HepG2 (cell line): ENCODE results near the gene SFXN5. TPM values are rescaled to one million over a fixed set of nuclear protein-coding genes. Genes with fewer than 3 reads are reported as not detected.

Experiments used
- ATAC-seq: fragments of 200-7000 bp; cut with Tn5 transposase; 3 replicates; pipeline ENCODE4 v1.9.1; 2020; ENCODE audit warnings: mild to moderate bottlenecking, moderate library complexity
- BruUV-seq: library from RNA; stranded (reverse); fragments of 400-500 nt; replicated peaks from 2 replicates; lab custom pipeline; 2021; lab: Mats Ljungman, UMichigan
- CTCF ChIA-PET: fragments of 300-600 bp; formaldehyde crosslinking; extraction: SDS; loops from one replicate; lab custom pipeline; 2021; ENCODE audit warnings: low total read pairs, inconsistent platforms, low intra/inter-chr PET ratio; lab: Yijun Ruan, JAX
- POLR2A ChIA-PET: fragments of 350-600 bp; sonication (Branson Sonifier 250); formaldehyde crosslinking; loops from one replicate; lab custom pipeline; 2020; ENCODE audit warnings: antibody characterized with exemption, inconsistent platforms; lab: Yijun Ruan, JAX
- DNase-seq: peaks from one replicate; pipeline ENCODE4 v3.0.0-alpha.2; 2015; ENCODE audit warnings: low spot score
- FAIRE-seq: peaks from 3 replicates; lab custom pipeline; 2011; peaks lifted over from hg19 to GRCh38; lab: Jason Lieb, UNC
- H2AFZ ChIP-seq: one replicate; pipeline ENCODE4 v1.6.1; 2011; ENCODE audit warnings: low read length, inconsistent platforms
- H3K27ac ChIP-seq: fragments of 300-600 bp; 3 replicates; pipeline ENCODE4 v1.8.0; 2011; ENCODE audit warnings: mixed run types, mild to moderate bottlenecking, mixed read lengths, low read length, inconsistent platforms; ENCODE audit not compliant: insufficient read depth; ENCODE audit errors: extremely low read length
- H3K27me3 ChIP-seq, 2 experiments: fragments of 200-600 bp in 1 of 2; 2 replicates in 1 of 2; 3 replicates in 1 of 2; pipeline versions ENCODE4 v1.6.0 to v1.8.0; 2011; ENCODE audit warnings: low read length in 2 of 2, mild to moderate bottlenecking in 2 of 2, moderate library complexity in 2 of 2, inconsistent platforms in 1 of 2; ENCODE audit not compliant: insufficient read depth in 2 of 2, control insufficient read depth in 1 of 2
- H3K36me3 ChIP-seq, 2 experiments: fragments of 200-600 bp in 1 of 2; replicated peaks in 1 of 2; 2 replicates in 1 of 2; 3 replicates in 1 of 2; pipeline versions ENCODE4 v1.5.1 to v1.8.0; 2011; ENCODE audit warnings: low read length in 2 of 2, inconsistent platforms in 1 of 2; ENCODE audit not compliant: insufficient read depth in 2 of 2, control insufficient read depth in 1 of 2
- H3K4me1 ChIP-seq: 2 replicates; pipeline ENCODE4 v1.5.1; 2012; ENCODE audit warnings: low read length, inconsistent platforms; ENCODE audit not compliant: insufficient read depth
- H3K4me2 ChIP-seq: 2 replicates; pipeline ENCODE4 v1.6.0; 2011; ENCODE audit warnings: low read depth, low read length, inconsistent platforms
- H3K4me3 ChIP-seq, 3 experiments: fragments of 200-600 bp in 1 of 3; sonication (generic), shearing (Covaris generic) in 1 of 3; replicated peaks in 1 of 3; 2 replicates each; pipeline ENCODE4 v1.5.1; 2011 to 2016; ENCODE audit warnings: low read length in 3 of 3, inconsistent platforms in 2 of 3, low read depth in 2 of 3, mild to moderate bottlenecking in 2 of 3, control low read depth in 1 of 3, mixed read lengths in 1 of 3; ENCODE audit not compliant: insufficient read depth in 1 of 3
- H3K79me2 ChIP-seq: one replicate; pipeline ENCODE4 v1.6.1; 2011; ENCODE audit warnings: low read length, inconsistent platforms; ENCODE audit not compliant: insufficient read depth
- H3K9ac ChIP-seq: 2 replicates; pipeline ENCODE4 v1.6.0; 2011; ENCODE audit warnings: mild to moderate bottlenecking, low read depth, low read length, inconsistent platforms; ENCODE audit not compliant: insufficient read depth
- H3K9me3 ChIP-seq: 2 replicates; pipeline ENCODE4 v1.5.1; 2012; ENCODE audit warnings: mild to moderate bottlenecking, low read length
- H4K20me1 ChIP-seq: 2 replicates; pipeline ENCODE4 v1.6.0; 2011; ENCODE audit warnings: inconsistent platforms, mild to moderate bottlenecking, low read length, moderate library complexity; ENCODE audit not compliant: insufficient read depth
- ESRRA ChIP-seq: sonication (generic); formaldehyde crosslinking; IDR thresholded peaks from 2 replicates; pipeline ENCODE4 v1.5.1; 2020; ENCODE audit warnings: mild to moderate bottlenecking, low read depth, missing genetic modification reagents
- PCBP1 ChIP-seq: fragments of 200-400 bp; formaldehyde crosslinking; IDR thresholded peaks from 2 replicates; pipeline ENCODE4 v1.6.1; 2017; ENCODE audit warnings: mild to moderate bottlenecking, low read depth, low read length, borderline replicate concordance
- PHF5A ChIP-seq: IDR thresholded peaks from one replicate; pipeline ENCODE4 v1.6.1; 2018; ENCODE audit warnings: low read depth, missing genetic modification reagents; ENCODE audit not compliant: unreplicated experiment
- SMYD3 ChIP-seq: sonication (generic); formaldehyde crosslinking; IDR thresholded peaks from 2 replicates; pipeline ENCODE4 v1.8.1; 2023; ENCODE audit warnings: mild to moderate bottlenecking, missing genetic modification reagents
- SSRP1 ChIP-seq: IDR thresholded peaks from 2 replicates; pipeline ENCODE4 v1.6.1; 2016; ENCODE audit warnings: control low read depth
- ZBTB1 ChIP-seq: sonication (generic); formaldehyde crosslinking; IDR thresholded peaks from 2 replicates; pipeline ENCODE4 v1.4.0; 2020; ENCODE audit warnings: missing genetic modification reagents, borderline replicate concordance
- ZNF33B ChIP-seq: sonication (generic); formaldehyde crosslinking; IDR thresholded peaks from 2 replicates; pipeline ENCODE4 v1.5.1; 2020; ENCODE audit warnings: mild to moderate bottlenecking, missing genetic modification reagents
- ZNF383 ChIP-seq: sonication (generic); formaldehyde crosslinking; IDR thresholded peaks from 2 replicates; pipeline ENCODE4 v1.4.0; 2020; ENCODE audit warnings: missing genetic modification reagents, mild to moderate bottlenecking, borderline replicate concordance
- ZNF530 ChIP-seq: sonication (generic); formaldehyde crosslinking; IDR thresholded peaks from 2 replicates; pipeline ENCODE4 v1.5.0; 2020; ENCODE audit warnings: low read depth, mild to moderate bottlenecking, missing genetic modification reagents
- ZNF558 ChIP-seq: sonication (generic); formaldehyde crosslinking; IDR thresholded peaks from 2 replicates; pipeline ENCODE4 v1.9.0; 2022; ENCODE audit warnings: mild to moderate bottlenecking, missing genetic modification reagents, borderline replicate concordance
- ZNF564 ChIP-seq: sonication (generic); formaldehyde crosslinking; IDR thresholded peaks from 2 replicates; pipeline ENCODE4 v1.8.1; 2023; ENCODE audit warnings: mild to moderate bottlenecking, missing genetic modification reagents
- ZNF83 ChIP-seq: sonication (generic); formaldehyde crosslinking; IDR thresholded peaks from 2 replicates; pipeline ENCODE4 v1.4.0; 2020; ENCODE audit warnings: missing genetic modification reagents, mild to moderate bottlenecking, borderline replicate concordance
- ZNF839 ChIP-seq: sonication (generic); formaldehyde crosslinking; IDR thresholded peaks from 2 replicates; pipeline ENCODE4 v1.4.0; 2020; ENCODE audit warnings: missing genetic modification reagents, mild to moderate bottlenecking, borderline replicate concordance
- WGBS: methylation state at CpG from one replicate; pipeline ENCODE4 v1.1.6; 2017; ENCODE audit warnings: low lambda C conversion rate; 5-methylcytosine and 5-hydroxymethylcytosine counted together
- in situ Hi-C: cut with HindIII; loops from 2 replicates; pipeline ENCODE4 v1.10.0; 2017; ENCODE audit warnings: low pct_unique_long_range_greater_than_20kb; ENCODE audit not compliant: extremely low pct_ligation_motif_present
- intact Hi-C: fragments of 100-400 bp; cut with micrococcal nuclease; formaldehyde crosslinking; loops from one replicate; pipeline ENCODE4 v1.10.0; 2022; ENCODE audit not compliant: unreplicated experiment
- polyA plus RNA-seq, 8 experiments: library from polyadenylated mRNA; depleted of rRNA in 3 of 8; stranded (reverse) in 7 of 8; unstranded in 1 of 8; fragments of >200 nt; fragmentation: Illumina TruSeq in 4 of 8; extraction: Trizol in 4 of 8; gene quantifications; 2 replicates each; pipeline versions ENCODE4 v1.2.1 to v1.2.3, GENCODE V29; 2011 to 2016; ENCODE audit warnings: low read depth in 4 of 8, missing spikeins in 1 of 8, mixed read lengths in 1 of 8; ENCODE audit not compliant: insufficient read depth in 1 of 8
- total RNA-seq, 5 experiments: library from RNA; depleted of rRNA; stranded (reverse); fragments of >200 nt; fragmentation: Illumina TruSeq; extraction: Trizol; gene quantifications; 2 replicates each; pipeline ENCODE4 v1.2.3, GENCODE V29; 2016; ENCODE audit warnings: low read depth in 1 of 5
- TF ChIP-seq, protein P1 (sequence below): sonication (generic); formaldehyde crosslinking; IDR thresholded peaks from 2 replicates; pipeline ENCODE4 v1.4.0; 2020; ENCODE audit warnings: missing genetic modification reagents
- TF ChIP-seq, protein P2 (sequence below): sonication (generic); formaldehyde crosslinking; IDR thresholded peaks from 2 replicates; pipeline ENCODE4 v1.8.1; 2023; ENCODE audit warnings: mild to moderate bottlenecking, missing genetic modification reagents
- TF ChIP-seq, protein P3 (sequence below): sonication (generic); formaldehyde crosslinking; IDR thresholded peaks from 2 replicates; pipeline ENCODE4 v1.4.0; 2020; ENCODE audit warnings: mild to moderate bottlenecking, missing genetic modification reagents
- TF ChIP-seq, protein P4 (sequence below): sonication (generic); formaldehyde crosslinking; IDR thresholded peaks from 2 replicates; pipeline ENCODE4 v1.5.0; 2020; ENCODE audit warnings: missing genetic modification reagents, mild to moderate bottlenecking, borderline replicate concordance

Gene SFXN5
- total and polyA plus RNA-seq, 2 of the 13 experiments (the other 11 are each of a cell fraction or from before 2014, with no cell fraction given): 34.9 to 37.4 TPM

DNA sequence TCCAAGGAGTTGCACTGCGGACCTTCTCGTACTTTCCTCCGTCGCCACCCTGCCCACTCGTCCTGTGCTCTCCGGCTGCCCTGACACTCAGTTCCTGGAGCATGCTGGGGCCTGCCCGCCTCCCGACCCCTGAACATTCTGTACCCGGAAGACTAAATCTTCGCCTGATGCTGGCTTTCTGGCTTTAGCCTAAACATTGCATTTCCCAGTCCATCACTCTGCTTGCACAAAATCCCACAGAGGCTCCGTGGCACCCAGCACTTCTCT, 550 bp upstream of the SFXN5 start:
- H3K36me3 ChIP-seq: peaks cover 3 to 6% of the 10 kb centered on the region in 2 experiments; a peak in 4 of 5 replicates
- no peak for FAIRE-seq
- ATAC-seq: peak; percentile 13
- DNase-seq: no peak
- peak overlapping the region; percentile 81 to 98 (median 95) for H3K4me3 ChIP-seq
- BruUV-seq: no TSS peak
- H3K27ac ChIP-seq: peak overlapping the region; percentile 89
- H3K9ac ChIP-seq: peak overlapping the region; percentile 93
- H3K79me2 ChIP-seq: peaks cover 39% of the 10 kb centered on the region
- H2AFZ ChIP-seq: no peak overlapping the region
- CTCF ChIA-PET: interaction anchor here (1.4 kb wide), 1 partner anchor 79 kb away, joined by 4 read pairs; no protein-coding TSS in a partner anchor
- no peaks in the 10 kb centered on the region; a peak in 1 of 5 replicates for H3K27me3 ChIP-seq
- WGBS: under 1% methylated on average over 10 of the region's 11 CpGs
- peaks cover 48% of the 10 kb centered on the region for H3K4me1 ChIP-seq
- peaks cover 9% of the 10 kb centered on the region for H4K20me1 ChIP-seq
- peak overlapping the region; percentile 97 for H3K4me2 ChIP-seq
- intact Hi-C loops (no loop called here), in situ Hi-C loops (no loop called here)
- POLR2A ChIA-PET: interaction anchor here (0.9 to 2.7 kb wide), 11 partner anchors 9 to 140 kb away, joined by 3 to 35 read pairs (median 4); no protein-coding TSS in a partner anchor
- H3K9me3 ChIP-seq: no peaks in the 10 kb centered on the region
- TF ChIP-seq, protein P1, sequence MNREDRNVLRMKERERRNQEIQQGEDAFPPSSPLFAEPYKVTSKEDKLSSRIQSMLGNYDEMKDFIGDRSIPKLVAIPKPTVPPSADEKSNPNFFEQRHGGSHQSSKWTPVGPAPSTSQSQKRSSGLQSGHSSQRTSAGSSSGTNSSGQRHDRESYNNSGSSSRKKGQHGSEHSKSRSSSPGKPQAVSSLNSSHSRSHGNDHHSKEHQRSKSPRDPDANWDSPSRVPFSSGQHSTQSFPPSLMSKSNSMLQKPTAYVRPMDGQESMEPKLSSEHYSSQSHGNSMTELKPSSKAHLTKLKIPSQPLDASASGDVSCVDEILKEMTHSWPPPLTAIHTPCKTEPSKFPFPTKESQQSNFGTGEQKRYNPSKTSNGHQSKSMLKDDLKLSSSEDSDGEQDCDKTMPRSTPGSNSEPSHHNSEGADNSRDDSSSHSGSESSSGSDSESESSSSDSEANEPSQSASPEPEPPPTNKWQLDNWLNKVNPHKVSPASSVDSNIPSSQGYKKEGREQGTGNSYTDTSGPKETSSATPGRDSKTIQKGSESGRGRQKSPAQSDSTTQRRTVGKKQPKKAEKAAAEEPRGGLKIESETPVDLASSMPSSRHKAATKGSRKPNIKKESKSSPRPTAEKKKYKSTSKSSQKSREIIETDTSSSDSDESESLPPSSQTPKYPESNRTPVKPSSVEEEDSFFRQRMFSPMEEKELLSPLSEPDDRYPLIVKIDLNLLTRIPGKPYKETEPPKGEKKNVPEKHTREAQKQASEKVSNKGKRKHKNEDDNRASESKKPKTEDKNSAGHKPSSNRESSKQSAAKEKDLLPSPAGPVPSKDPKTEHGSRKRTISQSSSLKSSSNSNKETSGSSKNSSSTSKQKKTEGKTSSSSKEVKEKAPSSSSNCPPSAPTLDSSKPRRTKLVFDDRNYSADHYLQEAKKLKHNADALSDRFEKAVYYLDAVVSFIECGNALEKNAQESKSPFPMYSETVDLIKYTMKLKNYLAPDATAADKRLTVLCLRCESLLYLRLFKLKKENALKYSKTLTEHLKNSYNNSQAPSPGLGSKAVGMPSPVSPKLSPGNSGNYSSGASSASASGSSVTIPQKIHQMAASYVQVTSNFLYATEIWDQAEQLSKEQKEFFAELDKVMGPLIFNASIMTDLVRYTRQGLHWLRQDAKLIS: no peak
- no peak for TF ChIP-seq ZNF83 (CRISPR knock-in tag)
- TF ChIP-seq ZNF33B (CRISPR knock-in tag): no peak
- TF ChIP-seq ZNF564: 0 out of 2 replicates have a peak, but pooled peaks have one; percentile 4
- TF ChIP-seq ZNF530 (CRISPR knock-in tag): no peak
- TF ChIP-seq SSRP1 (CRISPR knock-in tag): 0 out of 2 replicates have a peak, but pooled peaks have one; percentile 15
- TF ChIP-seq, protein P2, sequence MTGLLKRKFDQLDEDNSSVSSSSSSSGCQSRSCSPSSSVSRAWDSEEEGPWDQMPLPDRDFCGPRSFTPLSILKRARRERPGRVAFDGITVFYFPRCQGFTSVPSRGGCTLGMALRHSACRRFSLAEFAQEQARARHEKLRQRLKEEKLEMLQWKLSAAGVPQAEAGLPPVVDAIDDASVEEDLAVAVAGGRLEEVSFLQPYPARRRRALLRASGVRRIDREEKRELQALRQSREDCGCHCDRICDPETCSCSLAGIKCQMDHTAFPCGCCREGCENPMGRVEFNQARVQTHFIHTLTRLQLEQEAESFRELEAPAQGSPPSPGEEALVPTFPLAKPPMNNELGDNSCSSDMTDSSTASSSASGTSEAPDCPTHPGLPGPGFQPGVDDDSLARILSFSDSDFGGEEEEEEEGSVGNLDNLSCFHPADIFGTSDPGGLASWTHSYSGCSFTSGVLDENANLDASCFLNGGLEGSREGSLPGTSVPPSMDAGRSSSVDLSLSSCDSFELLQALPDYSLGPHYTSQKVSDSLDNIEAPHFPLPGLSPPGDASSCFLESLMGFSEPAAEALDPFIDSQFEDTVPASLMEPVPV (CRISPR knock-in tag): 0 out of 2 replicates have a peak, but pooled peaks have one; percentile 32
- no peak for TF ChIP-seq ZNF558
- TF ChIP-seq ZBTB1 (CRISPR knock-in tag): no peak
- no peak for TF ChIP-seq PCBP1
- TF ChIP-seq ESRRA (CRISPR knock-in tag): 0 out of 2 replicates have a peak, but pooled peaks have one; percentile 2
- TF ChIP-seq, protein P3, sequence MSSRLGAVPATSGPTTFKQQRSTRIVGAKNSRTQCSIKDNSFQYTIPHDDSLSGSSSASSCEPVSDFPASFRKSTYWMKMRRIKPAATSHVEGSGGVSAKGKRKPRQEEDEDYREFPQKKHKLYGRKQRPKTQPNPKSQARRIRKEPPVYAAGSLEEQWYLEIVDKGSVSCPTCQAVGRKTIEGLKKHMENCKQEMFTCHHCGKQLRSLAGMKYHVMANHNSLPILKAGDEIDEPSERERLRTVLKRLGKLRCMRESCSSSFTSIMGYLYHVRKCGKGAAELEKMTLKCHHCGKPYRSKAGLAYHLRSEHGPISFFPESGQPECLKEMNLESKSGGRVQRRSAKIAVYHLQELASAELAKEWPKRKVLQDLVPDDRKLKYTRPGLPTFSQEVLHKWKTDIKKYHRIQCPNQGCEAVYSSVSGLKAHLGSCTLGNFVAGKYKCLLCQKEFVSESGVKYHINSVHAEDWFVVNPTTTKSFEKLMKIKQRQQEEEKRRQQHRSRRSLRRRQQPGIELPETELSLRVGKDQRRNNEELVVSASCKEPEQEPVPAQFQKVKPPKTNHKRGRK (CRISPR knock-in tag): peak; percentile 88; the same call in 1 of the 2 replicates
- TF ChIP-seq PHF5A (CRISPR knock-in tag): no peak
- no peak for TF ChIP-seq ZNF383 (CRISPR knock-in tag)
- peak; percentile 15; the same call in 1 of the 2 replicates for TF ChIP-seq SMYD3
- TF ChIP-seq, protein P4, sequence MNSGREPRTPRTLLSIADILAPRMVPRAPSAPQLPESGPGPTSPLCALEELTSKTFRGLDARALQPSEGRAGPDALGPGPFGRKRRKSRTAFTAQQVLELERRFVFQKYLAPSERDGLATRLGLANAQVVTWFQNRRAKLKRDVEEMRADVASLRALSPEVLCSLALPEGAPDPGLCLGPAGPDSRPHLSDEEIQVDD (CRISPR knock-in tag): no peak
- TF ChIP-seq ZNF839 (CRISPR knock-in tag): 0 out of 2 replicates have a peak, but pooled peaks have one; percentile 72
